Measurements from ENCODE around the gene ALKBH4.
A peak's percentile ranks its signal among the peaks of the same experiment; 100 is the strongest.

ALKBH4 gene

GRCh38 chr7:102444961-102445673, 19.5 kb downstream of the ALKBH4 start:
- no peak for DNase-seq (ENCODE audit: low read depth)
- no peak overlapping the region for H3K4me3 ChIP-seq (ENCODE audit: low read depth, low read length)
- TF ChIP-seq MYC (IDR thresholded peaks at IDR 0.05; ENCODE audit: low read depth, low read length): no peak
- no peak for TF ChIP-seq CTCF (IDR thresholded peaks at IDR 0.05; ENCODE audit: low read depth, low read length)

- H3K4me3 ChIP-seq (ENCODE audit: low read depth, low read length): no peak overlapping the region
- TF ChIP-seq MAX (IDR thresholded peaks at IDR 0.05; ENCODE audit: low read depth, low read length) (no peak), MYC (IDR thresholded peaks at IDR 0.05; ENCODE audit: low read depth, low read length) (no peak), CTCF (IDR thresholded peaks at IDR 0.05; ENCODE audit: low read depth, low read length) (no peak), POLR2A (IDR thresholded peaks at IDR 0.05; ENCODE audit: extremely low read depth, insufficient read length) (no peak)
- DNase-seq (ENCODE audit: low read depth): no peak
Measured at GRCh38 chr7:102439963-102440795, 24.5 kb downstream of the ALKBH4 start.

GRCh38 chr7:102436118-102436517, 28.5 kb downstream of the ALKBH4 start:
- no peak for DNase-seq (ENCODE audit: low read depth)
- TF ChIP-seq MYC (IDR thresholded peaks at IDR 0.05; ENCODE audit: low read depth, low read length): no peak
- TF ChIP-seq MAX (IDR thresholded peaks at IDR 0.05; ENCODE audit: low read depth, low read length): no peak
- no peak for TF ChIP-seq POLR2A (IDR thresholded peaks at IDR 0.05; ENCODE audit: extremely low read depth, insufficient read length)
- no peak for TF ChIP-seq CTCF (IDR thresholded peaks at IDR 0.05; ENCODE audit: low read depth, low read length)
- H3K4me3 ChIP-seq (ENCODE audit: low read depth, low read length): no peak overlapping the region

- no peak for DNase-seq (ENCODE audit: low read depth)
- TF ChIP-seq CTCF (IDR thresholded peaks at IDR 0.05; ENCODE audit: low read depth, low read length): no peak
- TF ChIP-seq MAX (IDR thresholded peaks at IDR 0.05; ENCODE audit: low read depth, low read length): no peak
- no peak for TF ChIP-seq POLR2A (IDR thresholded peaks at IDR 0.05; ENCODE audit: extremely low read depth, insufficient read length)
- no peak for TF ChIP-seq MYC (IDR thresholded peaks at IDR 0.05; ENCODE audit: low read depth, low read length)
- H3K4me3 ChIP-seq (ENCODE audit: low read depth, low read length): peak overlapping the region; percentile 87
Measured at GRCh38 chr7:102434039-102434486, 30.6 kb downstream of the ALKBH4 start.

- TF ChIP-seq MYC (IDR thresholded peaks at IDR 0.05; ENCODE audit: low read depth, low read length) (peak; percentile 50), POLR2A (IDR thresholded peaks at IDR 0.05; ENCODE audit: extremely low read depth, insufficient read length) (peak; percentile 75), MAX (IDR thresholded peaks at IDR 0.05; ENCODE audit: low read depth, low read length) (peak; percentile 86), CTCF (IDR thresholded peaks at IDR 0.05; ENCODE audit: low read depth, low read length) (no peak)
- DNase-seq (ENCODE audit: low read depth): peak; percentile 86
- H3K4me3 ChIP-seq (ENCODE audit: low read depth, low read length): peak within 1 kb of the TSS; percentile 87
Measured at GRCh38 chr7:102433219-102434038, 31.2 kb downstream of the ALKBH4 start, which contains the start of gene ORAI2. Gene ORAI2 (plus strand): TSS chr7:102433575. CDS start chr7:102438957, 5,382 bp downstream.
